Brain microvascular endothelial cell (primary cell): ENCODE data around the gene SIX5.

ENCODE experiments used
- DNase-seq: peaks from one replicate; pipeline ENCODE4 v3.0.0-alpha.2; 2020
- H3K27ac ChIP-seq: fragments of 250-450 bp; sonication (Bioruptor Pico); 2 replicates; pipeline ENCODE4 v1.5.1; 2020; ENCODE audit warnings: mild to moderate bottlenecking, moderate library complexity
- H3K27me3 ChIP-seq: fragments of 250-450 bp; sonication (Bioruptor Pico); replicated peaks from 2 replicates; pipeline ENCODE4 v1.5.1; 2020; ENCODE audit warnings: mild to moderate bottlenecking
- H3K36me3 ChIP-seq: fragments of 250-450 bp; sonication (Bioruptor Pico); replicated peaks from 2 replicates; pipeline ENCODE4 v1.5.1; 2020; ENCODE audit warnings: mild to moderate bottlenecking
- H3K4me3 ChIP-seq: 2 replicates; pipeline ENCODE4 v1.5.1; 2011; ENCODE audit warnings: low read depth, mild to moderate bottlenecking, control low read depth, low read length, moderate library complexity
- CTCF ChIP-seq: IDR thresholded peaks from 2 replicates; pipeline ENCODE4 v1.5.1; 2011; ENCODE audit warnings: low read depth, mild to moderate bottlenecking, moderate library complexity, low read length, control low read depth, inconsistent platforms; ENCODE audit errors: missing control alignments
- in situ Hi-C: cut with HindIII; loops from 2 replicates; pipeline ENCODE4 v1.10.0; 2017; ENCODE audit warnings: low sequenced_read_pairs, low pct_ligation_motif_present

Gene SIX5

GRCh38 chr19:45789035-45789786 is 20.2 kb upstream of the SIX5 start:
- in situ Hi-C loops, result no loop called here

GRCh38 chr19:45786533-45786894 is 17.5 kb upstream of the SIX5 start:
- no peak for DNase-seq
- in situ Hi-C loops, result no loop called here
- H3K27me3 ChIP-seq, result no peaks in the 10 kb centered on the region
- H3K27ac ChIP-seq, result no peak overlapping the region
- peaks cover 57% of the 10 kb centered on the region for H3K36me3 ChIP-seq
- TF ChIP-seq CTCF, result no peak
- H3K4me3 ChIP-seq, result no peak overlapping the region

More at GRCh38 chr19:45789035-45789786, 20.2 kb upstream of the SIX5 start:
- Histone ChIP-seq H3K27me3 (no peaks in the 10 kb centered on the region), H3K36me3 (peaks cover 56% of the 10 kb centered on the region), H3K27ac (no peak overlapping the region), H3K4me3 (no peak overlapping the region)
- no peak for DNase-seq
- no peak for TF ChIP-seq CTCF

- no peaks in the 10 kb centered on the region for H3K27me3 ChIP-seq
- H3K36me3 ChIP-seq, result peaks cover 57% of the 10 kb centered on the region
Observed at GRCh38 chr19:45785781-45786532, 16.9 kb upstream of the SIX5 start.

GRCh38 chr19:45785097-45785496 is 16.0 kb upstream of the SIX5 start:
- peaks cover 51% of the 10 kb centered on the region for H3K36me3 ChIP-seq
- in situ Hi-C loops, result no loop called here
- no peak overlapping the region for H3K27ac ChIP-seq

More at GRCh38 chr19:45785781-45786532, 16.9 kb upstream of the SIX5 start:
- Histone ChIP-seq H3K4me3 (no peak overlapping the region), H3K27ac (no peak overlapping the region)
- TF ChIP-seq CTCF, result no peak
- in situ Hi-C loops, result no loop called here
- DNase-seq, result no peak

GRCh38 chr19:45784096-45784495 is 15.0 kb upstream of the SIX5 start:
- H3K4me3 ChIP-seq, result no peak overlapping the region
- H3K36me3 ChIP-seq, result peaks cover 45% of the 10 kb centered on the region
- in situ Hi-C loops, result no loop called here
- H3K27me3 ChIP-seq, result no peaks in the 10 kb centered on the region
- TF ChIP-seq CTCF, result no peak
- no peak for DNase-seq
- no peak overlapping the region for H3K27ac ChIP-seq

More at GRCh38 chr19:45785097-45785496, 16.0 kb upstream of the SIX5 start:
- DNase-seq, result no peak
- no peak for TF ChIP-seq CTCF
- H3K27me3 ChIP-seq, result no peaks in the 10 kb centered on the region
- no peak overlapping the region for H3K4me3 ChIP-seq
